NCI-H748 (cell line): Measurements from ENCODE around the gene MAP2K7.
"Not testable (repeated sequence)": the region's sequence is repeated elsewhere in the genome, so short reads cannot be mapped to it uniquely, and the experiment has no call there.

Experiments used
- DNase-seq: peaks from one replicate; lab custom pipeline; 2025; ENCODE audit not compliant: unreplicated experiment; lab: John Stamatoyannopoulos, UW

The MAP2K7 gene

GRCh38 chr19:7903244-7904073, at the start of gene MAP2K7:
MAP2K7 (plus strand) TSS chr19:7903877; CDS start chr19:7903945, 68 bp downstream.
- DNase-seq = peak; percentile 96

- no peak for DNase-seq
Observed at GRCh38 chr19:7855426-7856108, 48.1 kb upstream of the MAP2K7 start.

- no peak for DNase-seq
Observed at GRCh38 chr19:7856109-7856591, 47.5 kb upstream of the MAP2K7 start.

- no peak for DNase-seq
Observed at GRCh38 chr19:7856679-7857663, 46.7 kb upstream of the MAP2K7 start.

- no peak for DNase-seq
Observed at GRCh38 chr19:7857727-7858108, 46.0 kb upstream of the MAP2K7 start.

GRCh38 chr19:7858109-7858770, 45.4 kb upstream of the MAP2K7 start:
- no peak for DNase-seq

GRCh38 chr19:7859087-7859486, 44.6 kb upstream of the MAP2K7 start:
- DNase-seq = not testable (repeated sequence)

- DNase-seq = no peak
Observed at GRCh38 chr19:7859831-7860713, 43.6 kb upstream of the MAP2K7 start.

- no peak for DNase-seq
Observed at GRCh38 chr19:7860714-7861618, 42.7 kb upstream of the MAP2K7 start.

- no peak for DNase-seq
Observed at GRCh38 chr19:7861619-7862412, 41.9 kb upstream of the MAP2K7 start.

GRCh38 chr19:7862413-7862951, 41.2 kb upstream of the MAP2K7 start:
- no peak for DNase-seq

- DNase-seq = no peak
Observed at GRCh38 chr19:7863157-7863970, 40.3 kb upstream of the MAP2K7 start.

GRCh38 chr19:7863971-7864689, 39.5 kb upstream of the MAP2K7 start:
- no peak for DNase-seq

- DNase-seq = peak; percentile 22
Observed at GRCh38 chr19:7864690-7865074, 39.0 kb upstream of the MAP2K7 start.

GRCh38 chr19:7865262-7865911, 38.3 kb upstream of the MAP2K7 start:
- DNase-seq = no peak
